Measurements from ENCODE around the gene SNX32.

- TF ChIP-seq CTCF (IDR thresholded peaks at IDR 0.05) (no peak), POLR2A (IDR thresholded peaks at IDR 0.05) (no peak)
Measured at GRCh38 chr11:65873318-65874156, 39.8 kb downstream of the SNX32 start.

All from lower leg skin (tissue), 3 donors.